ENCODE measurements around the gene NUDT16. TPM values are rescaled to one million over a fixed set of nuclear protein-coding genes. Genes with fewer than 3 reads are reported as not detected.

Gene NUDT16
- total and polyA plus RNA-seq, 2 donors, result 11.5 to 41.1 TPM

Other genes starting within 250 kb of the NUDT16 start
- 108 TPM for gene MRPL3, start 121.2 kb downstream of the NUDT16 start, total RNA-seq
- gene MRPL3, start 121.2 kb downstream of the NUDT16 start, polyA plus RNA-seq, result 80.2 TPM

All from urinary bladder (tissue), 2 donors.